ENCODE data around the gene ERMP1. TPM values are rescaled to one million over a fixed set of nuclear protein-coding genes. Genes with fewer than 3 reads are reported as not detected.

Gene ERMP1
- polyA plus RNA-seq, 1 of the 3 experiments (the other 2 are of a cell fraction): 5.9 TPM

- CTCF ChIA-PET: interaction anchor here (1.0 to 1.1 kb wide), 2 partner anchors 11 to 14 kb away, joined by 3 read pairs; no protein-coding TSS in a partner anchor
- no peak overlapping the region for H3K4me3 ChIP-seq (ENCODE audit: low read depth in 2 of 2, low read length in 1 of 2)
- H3K4me1 ChIP-seq (ENCODE audit: control insufficient read depth in 1 of 2, insufficient read depth in 2 of 2, low read depth in 1 of 2, low read length in 1 of 2): no peaks in the 10 kb centered on the region
- H3K27ac ChIP-seq (ENCODE audit: low read depth in 2 of 2, low read length in 1 of 2): no peak overlapping the region
- WGBS (ENCODE audit: low lambda C conversion rate): 92% methylated on average over 1 of the region's 1 CpG
- H3K4me2 ChIP-seq: no peak overlapping the region
- H3K9ac ChIP-seq: no peak overlapping the region
- H3K36me3 ChIP-seq (replicated peaks in 1 of 2; ENCODE audit: control insufficient read depth in 1 of 2, insufficient read depth in 2 of 2, low read length in 1 of 2): peaks cover 79 to 83% of the 10 kb centered on the region in 2 experiments
- TF ChIP-seq REST (IDR thresholded peaks at IDR 0.05; ENCODE audit: low read depth, low read length) (no peak), RFX5 (IDR thresholded peaks at IDR 0.05; ENCODE audit: low read length) (no peak), EP300 (IDR thresholded peaks at IDR 0.05; ENCODE audit: borderline replicate concordance in 1 of 2, low read depth in 1 of 2, low read length in 1 of 2) (no peak), FOSL2 (IDR thresholded peaks at IDR 0.05; ENCODE audit: borderline replicate concordance, low read depth) (no peak), RCOR1 (IDR thresholded peaks at IDR 0.05; ENCODE audit: low read length) (no peak), RAD21 (IDR thresholded peaks at IDR 0.05; ENCODE audit: low read length) (no peak), SMC3 (IDR thresholded peaks at IDR 0.05; ENCODE audit: low read depth, low read length) (no peak), FOXJ3 (CRISPR knock-in tag; IDR thresholded peaks at IDR 0.05) (no peak), USF2 (IDR thresholded peaks at IDR 0.05; ENCODE audit: borderline replicate concordance, low read depth, low read length) (no peak), MXI1 (IDR thresholded peaks at IDR 0.05; ENCODE audit: low read depth, low read length) (no peak), TAF1 (IDR thresholded peaks at IDR 0.05; ENCODE audit: borderline replicate concordance, low read depth, low read length) (no peak)
- H3K9me3 ChIP-seq: no peaks in the 10 kb centered on the region
- no peaks in the 10 kb centered on the region for H3K9me2 ChIP-seq
- POLR2A ChIA-PET: no interaction called here
- no peak overlapping the region for H2AFZ ChIP-seq (ENCODE audit: low read depth)
- H3F3A ChIP-seq (replicated peaks; ENCODE audit: insufficient read depth): peaks cover 22% of the 10 kb centered on the region
- H3K79me2 ChIP-seq (ENCODE audit: insufficient read depth): no peaks in the 10 kb centered on the region
- no peak for DNase-seq
- no peaks in the 10 kb centered on the region for H4K20me1 ChIP-seq (ENCODE audit: insufficient read depth)
- H3K27me3 ChIP-seq (ENCODE audit: insufficient read depth): no peaks in the 10 kb centered on the region
These were observed 72.6 kb downstream of the ERMP1 start for GRCh38 chr9:5760338-5760737.

GRCh38 chr9:5756633-5757032 is 76.3 kb downstream of the ERMP1 start:
- POLR2A ChIA-PET: no interaction called here
- Histone ChIP-seq H4K20me1 (ENCODE audit: insufficient read depth) (no peaks in the 10 kb centered on the region), H3K79me2 (ENCODE audit: insufficient read depth) (no peaks in the 10 kb centered on the region; the same call in 1 of the 2 replicates), H3K27ac (ENCODE audit: low read depth in 2 of 2, low read length in 1 of 2) (no peak overlapping the region), H3K4me2 (no peak overlapping the region), H3F3A (replicated peaks; ENCODE audit: insufficient read depth) (peaks cover 24% of the 10 kb centered on the region), H3K27me3 (ENCODE audit: insufficient read depth) (no peaks in the 10 kb centered on the region), H3K4me3 (ENCODE audit: low read depth in 2 of 2, low read length in 1 of 2) (no peak overlapping the region), H3K36me3 (replicated peaks in 1 of 2; ENCODE audit: control insufficient read depth in 1 of 2, insufficient read depth in 2 of 2, low read length in 1 of 2) (peaks cover 57 to 81% of the 10 kb centered on the region in 2 experiments), H3K9me3 (no peaks in the 10 kb centered on the region), H3K4me1 (ENCODE audit: control insufficient read depth in 1 of 2, insufficient read depth in 2 of 2, low read depth in 1 of 2, low read length in 1 of 2) (no peaks in the 10 kb centered on the region), H3K9me2 (no peaks in the 10 kb centered on the region), H2AFZ (ENCODE audit: low read depth) (no peak overlapping the region), H3K9ac (no peak overlapping the region)
- CTCF ChIA-PET: interaction anchor here (1.0 to 1.1 kb wide), 2 partner anchors 9 to 26 kb away, joined by 3 to 5 read pairs; no protein-coding TSS in a partner anchor
- DNase-seq: no peak
- no peak for TF ChIP-seq TCF12 (IDR thresholded peaks at IDR 0.05)
- no peak for TF ChIP-seq USF2 (IDR thresholded peaks at IDR 0.05; ENCODE audit: borderline replicate concordance, low read depth, low read length)
- TF ChIP-seq EZH2phosphoT487 (IDR thresholded peaks at IDR 0.05; ENCODE audit: borderline replicate concordance, low read depth): no peak
- no peak for TF ChIP-seq MXI1 (IDR thresholded peaks at IDR 0.05; ENCODE audit: low read depth, low read length)
- no peak for TF ChIP-seq CHD2 (IDR thresholded peaks at IDR 0.05; ENCODE audit: low read length, partially characterized antibody)
- TF ChIP-seq TEAD4 (IDR thresholded peaks at IDR 0.05; ENCODE audit: borderline replicate concordance, insufficient read depth): no peak
- no peak for TF ChIP-seq POLR2AphosphoS5 (IDR thresholded peaks at IDR 0.05; ENCODE audit: low read depth, low read length)
- no peak for TF ChIP-seq MEF2A (IDR thresholded peaks at IDR 0.05; ENCODE audit: borderline replicate concordance, low read depth)
- no peak for TF ChIP-seq NFIC (IDR thresholded peaks at IDR 0.05; ENCODE audit: borderline replicate concordance)
- TF ChIP-seq GABPA (IDR thresholded peaks at IDR 0.05; ENCODE audit: low read depth): no peak
- TF ChIP-seq FOSL2 (IDR thresholded peaks at IDR 0.05; ENCODE audit: borderline replicate concordance, low read depth): no peak
- no peak for TF ChIP-seq RXRA (IDR thresholded peaks at IDR 0.05; ENCODE audit: borderline replicate concordance, low read depth)
- TF ChIP-seq EP300 (IDR thresholded peaks at IDR 0.05; ENCODE audit: borderline replicate concordance in 1 of 2, low read depth in 1 of 2, low read length in 1 of 2): no peak
- no peak for TF ChIP-seq RFX5 (IDR thresholded peaks at IDR 0.05; ENCODE audit: low read length)
- WGBS (ENCODE audit: low lambda C conversion rate): 91% methylated on average over 3 of the region's 3 CpGs
